Lung (tissue), 12 donors: ENCODE results near the gene NTNG2. TPM values are rescaled to one million over a fixed set of nuclear protein-coding genes. Genes with fewer than 3 reads are reported as not detected.
A peak's percentile ranks its signal among the peaks of the same experiment; 100 is the strongest.

Experiments
- ATAC-seq: fragments of 200-7000 bp; cut with Tn5 transposase; one replicate; pipeline ENCODE4 v1.9.1; 2020; ENCODE audit warnings: moderate number of reproducible peaks; ENCODE audit not compliant: insufficient read depth, low FRiP score
- DNase-seq, 3 donors: peaks; one replicate each; pipeline ENCODE4 v3.0.0-alpha.2; 2013 to 2017
- H3K27ac ChIP-seq, 2 donors: one replicate each; pipeline ENCODE4 v1.5.1; 2013; ENCODE audit warnings: mild to moderate bottlenecking in 2 of 2, moderate library complexity in 2 of 2, control low read depth in 1 of 2, inconsistent platforms in 1 of 2, low read depth in 1 of 2, low read length in 1 of 2
- H3K27me3 ChIP-seq, 3 donors: one replicate each; pipeline ENCODE4 v1.5.1; 2013; ENCODE audit warnings: low read length in 2 of 3; ENCODE audit not compliant: control insufficient read depth in 3 of 3, insufficient read depth in 3 of 3
- H3K36me3 ChIP-seq, 4 donors: one replicate each; pipeline ENCODE4 v1.5.1; 2013; ENCODE audit warnings: low read length in 4 of 4, mild to moderate bottlenecking in 1 of 4, moderate library complexity in 1 of 4; ENCODE audit not compliant: control insufficient read depth in 4 of 4, insufficient read depth in 4 of 4
- H3K4me1 ChIP-seq, 5 donors: one replicate each; pipeline ENCODE4 v1.5.1; 2013; ENCODE audit warnings: low read length in 5 of 5, mild to moderate bottlenecking in 2 of 5, moderate library complexity in 1 of 5; ENCODE audit not compliant: control insufficient read depth in 5 of 5, insufficient read depth in 5 of 5
- H3K4me3 ChIP-seq: one replicate; pipeline ENCODE4 v1.5.1; 2013; ENCODE audit warnings: mild to moderate bottlenecking, control low read depth, moderate library complexity
- H3K9ac ChIP-seq, 2 donors: one replicate each; pipeline ENCODE4 v1.5.1; 2013; ENCODE audit warnings: low read length in 2 of 2, control low read depth in 1 of 2; ENCODE audit not compliant: insufficient read depth in 1 of 2
- H3K9me3 ChIP-seq, 4 donors: one replicate each; pipeline ENCODE4 v1.5.1; 2013; ENCODE audit warnings: low read length in 3 of 4, mild to moderate bottlenecking in 1 of 4, moderate library complexity in 1 of 4; ENCODE audit not compliant: control insufficient read depth in 4 of 4, insufficient read depth in 3 of 4
- CTCF ChIP-seq: IDR thresholded peaks from 2 replicates; pipeline ENCODE4 v1.5.1; 2012; ENCODE audit warnings: mild to moderate bottlenecking; ENCODE audit errors: control extremely low read depth, extremely low read depth
- WGBS, 2 donors: extraction: QIAGEN DNeasy Blood & Tissue Kit; methylation state at CpG; one replicate each; pipeline ENCODE4 v1.1.7; 2013; 5-methylcytosine and 5-hydroxymethylcytosine counted together
- polyA plus RNA-seq, 2 donors: library from polyadenylated mRNA; stranded (reverse); fragments of 200-250 nt; gene quantifications; one replicate each; pipeline ENCODE4 v1.2.1, GENCODE V29; 2013
- total RNA-seq, 2 donors: library from RNA; depleted of rRNA in 1 of 2; stranded (reverse); fragments of >200 nt in 1 of 2; gene quantifications; one replicate each; pipeline ENCODE4 v1.2.1, GENCODE V29; 2014 to 2021
- donor health status: control.
- donor health status: control.
- donor health status: Bipolar disorder and iron deficiency.
- donor health status: healthy.
- donor health status: DM: yes; HTN: yes; CAD: no.

Gene NTNG2
- total and polyA plus RNA-seq, 4 donors: 2.2 to 4.4 (median 2.5) TPM

GRCh38 chr9:132226571-132227430 lies 64.9 kb downstream of the NTNG2 start:
- H3K4me3 ChIP-seq: no peak overlapping the region

GRCh38 chr9:132228062-132228461 lies 66.2 kb downstream of the NTNG2 start:
- WGBS, 2 donors: 50 to 60% methylated on average over 12 of the region's 12 CpGs

More at GRCh38 chr9:132226571-132227430, 64.9 kb downstream of the NTNG2 start:
- Histone ChIP-seq H3K9ac (no peak overlapping the region), H3K36me3 (no peaks in the 10 kb centered on the region), H3K4me1 (peaks cover 0 to 3% (median 0%) of the 10 kb centered on the region in 5 donors), H3K27ac (no peak overlapping the region), H3K27me3 (peaks cover 0 to 7% (median 0%) of the 10 kb centered on the region in 3 donors), H3K9me3 (peaks cover 0 to 2% (median 0%) of the 10 kb centered on the region in 4 donors)
- WGBS, 2 donors: 87 to 91% methylated on average over 34 of the region's 34 CpGs
- TF ChIP-seq CTCF: no peak
- no peak for ATAC-seq
- no peak for DNase-seq

GRCh38 chr9:132230605-132231004 lies 68.7 kb downstream of the NTNG2 start:
- no peak for TF ChIP-seq CTCF
- peaks cover 0 to 2% (median 0%) of the 10 kb centered on the region in 4 donors for H3K9me3 ChIP-seq
- 78 to 94% methylated on average over 4 of the region's 4 CpGs for WGBS, 2 donors
- no peak overlapping the region for H3K9ac ChIP-seq
- H3K4me1 ChIP-seq: no peaks in the 10 kb centered on the region
- DNase-seq (no peak), ATAC-seq (no peak)
- H3K27ac ChIP-seq: no peak overlapping the region
- no peaks in the 10 kb centered on the region for H3K36me3 ChIP-seq
- no peak overlapping the region for H3K4me3 ChIP-seq
- H3K27me3 ChIP-seq: peaks cover 0 to 6% (median 0%) of the 10 kb centered on the region in 3 donors

More at GRCh38 chr9:132228062-132228461, 66.2 kb downstream of the NTNG2 start:
- no peak for TF ChIP-seq CTCF
- Histone ChIP-seq H3K36me3 (no peaks in the 10 kb centered on the region), H3K27ac (no peak overlapping the region), H3K4me3 (no peak overlapping the region), H3K9ac (no peak overlapping the region), H3K9me3 (peaks cover 0 to 2% (median 0%) of the 10 kb centered on the region in 4 donors), H3K27me3 (peaks cover 0 to 8% (median 0%) of the 10 kb centered on the region in 3 donors), H3K4me1 (peaks cover 0 to 2% (median 0%) of the 10 kb centered on the region in 5 donors)
- ATAC-seq (no peak), DNase-seq (peak in 2 of 3 donors; percentile 27 to 35)
